GM12878 (cell line): Measurements from ENCODE around the gene AGMAT. TPM values are rescaled to one million over a fixed set of nuclear protein-coding genes. Genes with fewer than 3 reads are reported as not detected.

Source experiments
- ATAC-seq: fragments of 200-7000 bp; cut with Tn5 transposase; 3 replicates; pipeline ENCODE4 v1.9.1; 2020; ENCODE audit warnings: mild to moderate bottlenecking, moderate library complexity
- BruUV-seq: library from RNA; stranded (reverse); fragments of 400-500 nt; replicated peaks from 2 replicates; lab custom pipeline; 2021; lab: Mats Ljungman, UMichigan
- CTCF ChIA-PET: fragments of 300-600 bp; sonication (Branson Sonifier 250); formaldehyde crosslinking; extraction: SDS; loops from one replicate; lab custom pipeline; 2021; ENCODE audit warnings: inconsistent platforms; lab: Yijun Ruan, JAX
- POLR2A ChIA-PET: fragments of 350-600 bp; formaldehyde crosslinking; extraction: SDS; loops from one replicate; lab custom pipeline; 2021; ENCODE audit warnings: inconsistent platforms; lab: Charles Lee
- RAD21 ChIA-PET: fragments of 300-600 bp; sonication (Branson Sonifier 250); formaldehyde crosslinking; loops from one replicate; lab custom pipeline; 2023; ENCODE audit warnings: antibody characterized with exemption; ENCODE audit not compliant: unreplicated experiment; lab: Charles Lee
- SMC1A ChIA-PET: fragments of 300-600 bp; sonication (Branson Sonifier 250); formaldehyde crosslinking; loops from one replicate; lab custom pipeline; 2023; ENCODE audit not compliant: unreplicated experiment, uncharacterized antibody; lab: Charles Lee
- DNase-seq: peaks from one replicate; pipeline ENCODE4 v3.0.0-alpha.2; 2011; ENCODE audit warnings: low read depth, low spot score
- FAIRE-seq: peaks from 3 replicates; lab custom pipeline; 2011; peaks lifted over from hg19 to GRCh38; lab: Jason Lieb, UNC
- H2AFZ ChIP-seq: 2 replicates; pipeline ENCODE4 v1.6.0; 2011; ENCODE audit warnings: low read depth, low read length, control low read depth; ENCODE audit not compliant: control insufficient read depth
- H3K27ac ChIP-seq: 2 replicates; pipeline ENCODE4 v1.5.1; 2011; ENCODE audit warnings: control low read depth; ENCODE audit not compliant: control insufficient read depth, insufficient read depth
- H3K27me3 ChIP-seq, 2 experiments: replicated peaks in 1 of 2; 2 replicates each; pipeline versions ENCODE4 v1.6.0 to v1.6.1; 2011; ENCODE audit warnings: low read length in 1 of 2; ENCODE audit not compliant: control insufficient read depth in 2 of 2, insufficient read depth in 2 of 2
- H3K36me3 ChIP-seq, 2 experiments: 2 replicates each; pipeline ENCODE4 v1.5.1; 2011; ENCODE audit warnings: low read length in 1 of 2; ENCODE audit not compliant: control insufficient read depth in 2 of 2, insufficient read depth in 2 of 2
- H3K4me1 ChIP-seq: 2 replicates; pipeline ENCODE4 v1.6.1; 2011; ENCODE audit warnings: mild to moderate bottlenecking, low read length, moderate library complexity, mixed read lengths; ENCODE audit not compliant: control insufficient read depth, insufficient read depth
- H3K4me2 ChIP-seq: 2 replicates; pipeline ENCODE4 v1.6.0; 2011; ENCODE audit warnings: control low read depth; ENCODE audit not compliant: control insufficient read depth, insufficient read depth
- H3K4me3 ChIP-seq: fragments of 200-600 bp; sonication (generic); 2 replicates; pipeline ENCODE4 v1.5.1; 2016
- H3K79me2 ChIP-seq: 2 replicates; pipeline ENCODE4 v1.6.0; 2011; ENCODE audit warnings: low read length; ENCODE audit not compliant: control insufficient read depth, insufficient read depth
- H3K9ac ChIP-seq: 2 replicates; pipeline ENCODE4 v1.8.0; 2011; ENCODE audit warnings: low read length, control low read depth, mixed read lengths; ENCODE audit not compliant: control insufficient read depth, insufficient read depth
- H3K9me3 ChIP-seq: replicated peaks from 3 replicates; pipeline ENCODE4 v1.5.1; 2011; ENCODE audit warnings: mild to moderate bottlenecking, low read length; ENCODE audit not compliant: control insufficient read depth, insufficient read depth
- H4K20me1 ChIP-seq: 2 replicates; pipeline ENCODE4 v1.6.0; 2011; ENCODE audit not compliant: control insufficient read depth, insufficient read depth
- ESRRA ChIP-seq: IDR thresholded peaks from 2 replicates; pipeline ENCODE4 v1.6.1; 2012; ENCODE audit warnings: mild to moderate bottlenecking, low read length, improper control_type of control experiment
- HCFC1 ChIP-seq: fragments of 150-350 bp; IDR thresholded peaks from 2 replicates; pipeline ENCODE4 v1.6.1; 2014; ENCODE audit warnings: low read length
- IKZF2 ChIP-seq, 2 experiments: fragments of 450-650 bp; IDR thresholded peaks; 2 replicates each; pipeline ENCODE4 v1.6.1; 2017; ENCODE audit warnings: mild to moderate bottlenecking in 2 of 2, moderate library complexity in 2 of 2
- JUND ChIP-seq: IDR thresholded peaks from 2 replicates; pipeline ENCODE4 v1.6.1; 2012; ENCODE audit warnings: low read depth, mild to moderate bottlenecking, low read length, improper control_type of control experiment, moderate library complexity
- SIN3A ChIP-seq: IDR thresholded peaks from 2 replicates; pipeline ENCODE4 v1.6.1; 2012; ENCODE audit warnings: low read depth, low read length, improper control_type of control experiment
- TBL1XR1 ChIP-seq: IDR thresholded peaks from 2 replicates; pipeline ENCODE4 v1.6.1; 2012; ENCODE audit warnings: low read depth, low read length, improper control_type of control experiment
- TCF7 ChIP-seq: IDR thresholded peaks from 2 replicates; pipeline ENCODE4 v1.6.1; 2014; ENCODE audit warnings: antibody characterized with exemption, borderline replicate concordance
- YY1 ChIP-seq: IDR thresholded peaks from 2 replicates; pipeline ENCODE4 v1.6.1; 2011; ENCODE audit warnings: low read depth, mild to moderate bottlenecking, low read length
- ZBED1 ChIP-seq: IDR thresholded peaks from 2 replicates; pipeline ENCODE4 v1.6.1; 2016; ENCODE audit warnings: borderline replicate concordance
- WGBS: methylation state at CpG from one replicate; pipeline ENCODE4 v1.1.6; 2016; ENCODE audit warnings: low lambda C conversion rate; ENCODE audit not compliant: insufficient replicate concordance, insufficient coverage; ENCODE audit errors: missing lambda C conversion rate; 5-methylcytosine and 5-hydroxymethylcytosine counted together
- in situ Hi-C: fragments of 300-500 bp; cut with MboI; formaldehyde crosslinking; loops from 9 replicates; pipeline ENCODE4 v1.14.3; 2018; ENCODE audit warnings: mixed read lengths
- intact Hi-C: fragments of 100-400 bp; cut with micrococcal nuclease; formaldehyde crosslinking; loops from one replicate; pipeline ENCODE4 v1.14.2; 2022; ENCODE audit not compliant: unreplicated experiment
- polyA plus RNA-seq, 11 experiments: library from polyadenylated mRNA; depleted of rRNA in 4 of 11; unstranded in 6 of 11; stranded (reverse) in 5 of 11; fragments of >200 nt; fragmentation: Nextera tagmentation in 4 of 11; fragmentation: Illumina TruSeq in 1 of 11; extraction: Ambion mirVana in 4 of 11; extraction: Trizol in 1 of 11; gene quantifications; 1 replicate in 1 of 11; 2 replicates in 10 of 11; pipeline versions ENCODE4 v1.2.1 to v1.2.3, GENCODE V29; 2011 to 2016; ENCODE audit warnings: inconsistent platforms in 2 of 11, missing spikeins in 2 of 11, low read depth in 1 of 11
- total RNA-seq, 4 experiments: library from RNA; depleted of rRNA in 3 of 4; stranded (reverse); fragments of >200 nt in 3 of 4; fragmentation: Illumina TruSeq in 1 of 4; extraction: Trizol in 1 of 4; gene quantifications; 2 replicates each; pipeline versions ENCODE4 v1.2.1 to v1.2.3, GENCODE V29; 2013 to 2021
- TF ChIP-seq, protein P1 (sequence below): fragments of 450-650 bp; IDR thresholded peaks from 2 replicates; pipeline ENCODE4 v1.6.1; 2017; ENCODE audit warnings: mild to moderate bottlenecking, moderate library complexity
- TF ChIP-seq, protein P2 (sequence below): fragments of 450-650 bp; IDR thresholded peaks from 2 replicates; pipeline ENCODE4 v1.6.1; 2017; ENCODE audit warnings: mild to moderate bottlenecking, moderate library complexity
- TF ChIP-seq, protein P3 (sequence below): IDR thresholded peaks from 2 replicates; pipeline ENCODE4 v1.6.1; 2011; ENCODE audit warnings: mild to moderate bottlenecking, low read depth, low read length, moderate library complexity; ENCODE audit not compliant: insufficient replicate concordance

AGMAT gene
- total and polyA plus RNA-seq, 10 of the 15 experiments (the other 5 are each of a cell fraction or from before 2014, with no cell fraction given), result 0.47 to 7.9 (median 4.7) TPM

DNA sequence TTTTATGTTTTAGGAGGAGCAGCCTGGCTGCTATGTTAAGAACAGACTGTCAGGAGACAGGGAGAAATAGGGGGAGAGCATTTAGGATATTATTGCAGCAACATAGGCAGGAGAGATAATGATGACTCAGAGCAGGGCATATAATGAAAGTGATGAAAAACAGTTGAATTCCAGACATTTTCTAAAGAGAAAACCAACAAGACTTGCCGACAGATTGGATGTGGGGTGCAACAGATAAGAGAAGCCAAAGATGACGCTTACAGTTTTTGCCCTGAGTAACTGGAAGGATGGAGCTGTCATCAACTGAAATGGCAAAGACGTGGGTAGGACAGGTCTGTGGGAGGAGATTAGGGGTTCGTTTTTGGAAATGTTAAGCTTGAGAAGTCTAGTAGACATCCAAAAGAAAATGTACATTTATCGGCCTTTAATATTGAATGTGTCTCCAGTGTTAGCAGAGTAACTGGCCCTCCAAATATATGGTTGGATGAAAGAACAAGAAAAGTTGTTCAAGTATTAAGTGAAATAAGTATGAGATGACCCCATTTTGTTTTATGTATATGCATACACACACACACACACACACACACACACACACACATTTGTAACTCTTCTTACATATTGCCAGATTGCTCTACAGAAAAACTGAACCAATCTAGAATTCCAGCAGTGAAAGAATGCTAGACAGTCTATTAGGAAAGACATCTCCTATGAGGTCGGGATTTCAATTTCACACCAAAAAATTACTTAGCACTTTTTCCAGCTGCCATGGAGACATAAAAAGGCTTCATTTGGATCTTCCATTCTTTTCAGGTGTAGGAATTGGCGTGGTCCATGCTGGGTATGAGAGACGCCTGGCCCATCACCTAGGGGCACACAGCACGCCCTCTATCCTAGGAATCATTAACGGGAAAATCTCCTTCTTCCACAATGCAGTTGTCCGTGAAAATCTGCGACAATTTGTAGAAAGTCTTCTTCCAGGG is 41.0 kb downstream of the AGMAT start:
- no peak overlapping the region for H3K4me2 ChIP-seq
- 92% methylated on average over 12 of the region's 12 CpGs for WGBS

More for the DNA sequence above, 41.0 kb downstream of the AGMAT start:
- Histone ChIP-seq H3K4me3 (no peak overlapping the region), H2AFZ (no peak overlapping the region), H3K4me1 (no peaks in the 10 kb centered on the region), H3K27me3 (no peaks in the 10 kb centered on the region), H4K20me1 (no peaks in the 10 kb centered on the region), H3K9ac (no peak overlapping the region), H3K9me3 (no peaks in the 10 kb centered on the region), H3K27ac (no peak overlapping the region), H3K36me3 (peaks cover 0 to 21% of the 10 kb centered on the region in 2 experiments; a peak in 3 of 4 replicates), H3K79me2 (no peaks in the 10 kb centered on the region)
- no peak for DNase-seq
- intact Hi-C loops (no loop called here), in situ Hi-C loops (no loop called here)
- RAD21 ChIA-PET, result no interaction called here
- SMC1A ChIA-PET, result no interaction called here
- ATAC-seq, result no peak
- no peak for TF ChIP-seq IKZF2 (IDR thresholded peaks at IDR 0.05)
- TF ChIP-seq, protein P1, sequence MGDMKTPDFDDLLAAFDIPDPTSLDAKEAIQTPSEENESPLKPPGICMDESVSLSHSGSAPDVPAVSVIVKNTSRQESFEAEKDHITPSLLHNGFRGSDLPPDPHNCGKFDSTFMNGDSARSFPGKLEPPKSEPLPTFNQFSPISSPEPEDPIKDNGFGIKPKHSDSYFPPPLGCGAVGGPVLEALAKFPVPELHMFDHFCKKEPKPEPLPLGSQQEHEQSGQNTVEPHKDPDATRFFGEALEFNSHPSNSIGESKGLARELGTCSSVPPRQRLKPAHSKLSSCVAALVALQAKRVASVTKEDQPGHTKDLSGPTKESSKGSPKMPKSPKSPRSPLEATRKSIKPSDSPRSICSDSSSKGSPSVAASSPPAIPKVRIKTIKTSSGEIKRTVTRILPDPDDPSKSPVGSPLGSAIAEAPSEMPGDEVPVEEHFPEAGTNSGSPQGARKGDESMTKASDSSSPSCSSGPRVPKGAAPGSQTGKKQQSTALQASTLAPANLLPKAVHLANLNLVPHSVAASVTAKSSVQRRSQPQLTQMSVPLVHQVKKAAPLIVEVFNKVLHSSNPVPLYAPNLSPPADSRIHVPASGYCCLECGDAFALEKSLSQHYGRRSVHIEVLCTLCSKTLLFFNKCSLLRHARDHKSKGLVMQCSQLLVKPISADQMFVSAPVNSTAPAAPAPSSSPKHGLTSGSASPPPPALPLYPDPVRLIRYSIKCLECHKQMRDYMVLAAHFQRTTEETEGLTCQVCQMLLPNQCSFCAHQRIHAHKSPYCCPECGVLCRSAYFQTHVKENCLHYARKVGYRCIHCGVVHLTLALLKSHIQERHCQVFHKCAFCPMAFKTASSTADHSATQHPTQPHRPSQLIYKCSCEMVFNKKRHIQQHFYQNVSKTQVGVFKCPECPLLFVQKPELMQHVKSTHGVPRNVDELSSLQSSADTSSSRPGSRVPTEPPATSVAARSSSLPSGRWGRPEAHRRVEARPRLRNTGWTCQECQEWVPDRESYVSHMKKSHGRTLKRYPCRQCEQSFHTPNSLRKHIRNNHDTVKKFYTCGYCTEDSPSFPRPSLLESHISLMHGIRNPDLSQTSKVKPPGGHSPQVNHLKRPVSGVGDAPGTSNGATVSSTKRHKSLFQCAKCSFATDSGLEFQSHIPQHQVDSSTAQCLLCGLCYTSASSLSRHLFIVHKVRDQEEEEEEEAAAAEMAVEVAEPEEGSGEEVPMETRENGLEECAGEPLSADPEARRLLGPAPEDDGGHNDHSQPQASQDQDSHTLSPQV, result no peak
- no peak for TF ChIP-seq ZBED1
- TF ChIP-seq JUND, result no peak
- no peak for TF ChIP-seq TBL1XR1
- TF ChIP-seq HCFC1, result no peak
- TF ChIP-seq, protein P2, sequence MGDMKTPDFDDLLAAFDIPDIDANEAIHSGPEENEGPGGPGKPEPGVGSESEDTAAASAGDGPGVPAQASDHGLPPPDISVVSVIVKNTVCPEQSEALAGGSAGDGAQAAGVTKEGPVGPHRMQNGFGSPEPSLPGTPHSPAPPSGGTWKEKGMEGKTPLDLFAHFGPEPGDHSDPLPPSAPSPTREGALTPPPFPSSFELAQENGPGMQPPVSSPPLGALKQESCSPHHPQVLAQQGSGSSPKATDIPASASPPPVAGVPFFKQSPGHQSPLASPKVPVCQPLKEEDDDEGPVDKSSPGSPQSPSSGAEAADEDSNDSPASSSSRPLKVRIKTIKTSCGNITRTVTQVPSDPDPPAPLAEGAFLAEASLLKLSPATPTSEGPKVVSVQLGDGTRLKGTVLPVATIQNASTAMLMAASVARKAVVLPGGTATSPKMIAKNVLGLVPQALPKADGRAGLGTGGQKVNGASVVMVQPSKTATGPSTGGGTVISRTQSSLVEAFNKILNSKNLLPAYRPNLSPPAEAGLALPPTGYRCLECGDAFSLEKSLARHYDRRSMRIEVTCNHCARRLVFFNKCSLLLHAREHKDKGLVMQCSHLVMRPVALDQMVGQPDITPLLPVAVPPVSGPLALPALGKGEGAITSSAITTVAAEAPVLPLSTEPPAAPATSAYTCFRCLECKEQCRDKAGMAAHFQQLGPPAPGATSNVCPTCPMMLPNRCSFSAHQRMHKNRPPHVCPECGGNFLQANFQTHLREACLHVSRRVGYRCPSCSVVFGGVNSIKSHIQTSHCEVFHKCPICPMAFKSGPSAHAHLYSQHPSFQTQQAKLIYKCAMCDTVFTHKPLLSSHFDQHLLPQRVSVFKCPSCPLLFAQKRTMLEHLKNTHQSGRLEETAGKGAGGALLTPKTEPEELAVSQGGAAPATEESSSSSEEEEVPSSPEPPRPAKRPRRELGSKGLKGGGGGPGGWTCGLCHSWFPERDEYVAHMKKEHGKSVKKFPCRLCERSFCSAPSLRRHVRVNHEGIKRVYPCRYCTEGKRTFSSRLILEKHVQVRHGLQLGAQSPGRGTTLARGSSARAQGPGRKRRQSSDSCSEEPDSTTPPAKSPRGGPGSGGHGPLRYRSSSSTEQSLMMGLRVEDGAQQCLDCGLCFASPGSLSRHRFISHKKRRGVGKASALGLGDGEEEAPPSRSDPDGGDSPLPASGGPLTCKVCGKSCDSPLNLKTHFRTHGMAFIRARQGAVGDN, result no peak
- TF ChIP-seq YY1, result no peak
- TF ChIP-seq, protein P3, sequence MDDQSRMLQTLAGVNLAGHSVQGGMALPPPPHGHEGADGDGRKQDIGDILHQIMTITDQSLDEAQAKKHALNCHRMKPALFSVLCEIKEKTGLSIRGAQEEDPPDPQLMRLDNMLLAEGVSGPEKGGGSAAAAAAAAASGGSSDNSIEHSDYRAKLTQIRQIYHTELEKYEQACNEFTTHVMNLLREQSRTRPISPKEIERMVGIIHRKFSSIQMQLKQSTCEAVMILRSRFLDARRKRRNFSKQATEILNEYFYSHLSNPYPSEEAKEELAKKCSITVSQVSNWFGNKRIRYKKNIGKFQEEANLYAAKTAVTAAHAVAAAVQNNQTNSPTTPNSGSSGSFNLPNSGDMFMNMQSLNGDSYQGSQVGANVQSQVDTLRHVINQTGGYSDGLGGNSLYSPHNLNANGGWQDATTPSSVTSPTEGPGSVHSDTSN, result no peak
- no peak for TF ChIP-seq SIN3A
- no peak for TF ChIP-seq TCF7
- no peak for TF ChIP-seq ESRRA
- POLR2A ChIA-PET, result no interaction called here
- BruUV-seq, result no TSS peak
- FAIRE-seq, result no peak
- CTCF ChIA-PET, result no interaction called here
